Psoas muscle (tissue), 8 donors: ENCODE results near the gene MAGI2. TPM values are rescaled to one million over a fixed set of nuclear protein-coding genes. Genes with fewer than 3 reads are reported as not detected.

Experiments used
- ATAC-seq, 4 donors: fragments of 200-7000 bp; cut with Tn5 transposase; one replicate each; pipeline ENCODE4 v1.9.1; 2020; ENCODE audit warnings: moderate library complexity in 3 of 4, mild to moderate bottlenecking in 2 of 4
- DNase-seq, 2 donors: peaks; one replicate each; pipeline ENCODE4 v3.0.0-alpha.2; 2020
- H3K27ac ChIP-seq: fragments of 200-600 bp; one replicate; pipeline ENCODE4 v1.8.0; 2022
- H3K27me3 ChIP-seq, 3 donors: fragments of 200-600 bp in 1 of 3; one replicate each; pipeline versions ENCODE4 v1.6.1 to v1.8.0; 2013 to 2022; ENCODE audit warnings: low read length in 2 of 3, mild to moderate bottlenecking in 2 of 3, moderate library complexity in 1 of 3; ENCODE audit not compliant: insufficient read depth in 3 of 3
- H3K36me3 ChIP-seq, 2 donors: fragments of 200-600 bp in 1 of 2; one replicate each; pipeline versions ENCODE4 v1.6.1 to v1.8.0; 2013 to 2022; ENCODE audit warnings: low read depth in 1 of 2, mild to moderate bottlenecking in 1 of 2, moderate library complexity in 1 of 2; ENCODE audit not compliant: insufficient read depth in 1 of 2
- H3K4me1 ChIP-seq: fragments of 200-600 bp; one replicate; pipeline ENCODE4 v1.8.0; 2022
- H3K4me3 ChIP-seq: fragments of 200-600 bp; one replicate; pipeline ENCODE4 v1.8.0; 2022; ENCODE audit warnings: mild to moderate bottlenecking
- H3K9me3 ChIP-seq: fragments of 200-600 bp; one replicate; pipeline ENCODE4 v1.8.0; 2022
- CTCF ChIP-seq: fragments of 200-600 bp; IDR thresholded peaks from one replicate; pipeline ENCODE4 v1.8.0; 2022; ENCODE audit warnings: antibody characterized with exemption
- WGBS, 3 donors: extraction: QIAGEN DNeasy Blood & Tissue Kit; methylation state at CpG; one replicate each; pipeline versions ENCODE4 v1.1.6 to v1.1.7; 2013; 5-methylcytosine and 5-hydroxymethylcytosine counted together
- intact Hi-C, 2 donors: fragments of 100-400 bp; cut with DNase I; formaldehyde crosslinking; loops; one replicate each; pipeline versions ENCODE4 v1.11.0 to v1.14.2; 2022
- polyA plus RNA-seq, 3 donors: library from polyadenylated mRNA; stranded (reverse); fragments of 200-250 nt; gene quantifications; one replicate each; pipeline ENCODE4 v1.2.3, GENCODE V29; 2013
- total RNA-seq, 4 donors: library from RNA; stranded (reverse); fragmentation: NEBNext Ultra II Directional in 2 of 4; extraction: Animal tissue kit (Norgen Biotek cat#: 25700) in 2 of 4; gene quantifications; one replicate each; pipeline versions ENCODE4 v1.2.1 to v1.2.4, GENCODE V29; 2021 to 2023
- donor health status: healthy with polysubstance abuse.
- donor health status: DM: no; HTN: no; CAD: no; lungs with moderate emphysema.
- donor health status: Bipolar disorder and iron deficiency.
- donor health status: healthy.
- donor health status: DM: yes; HTN: yes; CAD: no.
- donor health status: DM: no; HTN: no; CAD: no.
- donor health status: DM: no; HTN: no; CAD: no.
- donor health status: DM: yes; HTN: yes; CAD: no.

Gene MAGI2
- total and polyA plus RNA-seq, 7 donors: 0.46 to 2.5 (median 1.4) TPM

- intact Hi-C loops: no loop called here
- no peaks in the 10 kb centered on the region for H3K36me3 ChIP-seq
- no peak for ATAC-seq
- H3K4me1 ChIP-seq: peaks cover 7% of the 10 kb centered on the region
- H3K27ac ChIP-seq: no peak overlapping the region
- WGBS, 3 donors: 90 to 93% (median 91%) methylated on average over 2 of the region's 2 CpGs
- H3K27me3 ChIP-seq: no peaks in the 10 kb centered on the region
- no peak for TF ChIP-seq CTCF
- no peak for DNase-seq
- no peaks in the 10 kb centered on the region for H3K9me3 ChIP-seq
- H3K4me3 ChIP-seq: no peak overlapping the region
These were observed 1282.1 kb downstream of the MAGI2 start for GRCh38 chr7:78171398-78171797.

- Histone ChIP-seq H3K4me1 (peaks cover 2% of the 10 kb centered on the region), H3K27me3 (no peaks in the 10 kb centered on the region), H3K36me3 (no peaks in the 10 kb centered on the region), H3K9me3 (no peaks in the 10 kb centered on the region), H3K27ac (no peak overlapping the region), H3K4me3 (no peak overlapping the region)
- ATAC-seq: no peak
- DNase-seq: no peak
- TF ChIP-seq CTCF: no peak
- intact Hi-C loops: no loop called here
- 83 to 95% (median 94%) methylated on average over 5 of the region's 5 CpGs for whole genome bisulfite sequencing, 3 donors
These were observed 1282.7 kb downstream of the MAGI2 start for GRCh38 chr7:78170815-78171214.

- no peak for TF ChIP-seq CTCF
- H3K4me3 ChIP-seq: no peak overlapping the region
- no peak overlapping the region for H3K27ac ChIP-seq
- H3K27me3 ChIP-seq: no peaks in the 10 kb centered on the region
- WGBS, 3 donors: 95 to 99% (median 96%) methylated on average over 2 of the region's 2 CpGs
- intact Hi-C loops: no loop called here
- no peaks in the 10 kb centered on the region for H3K36me3 ChIP-seq
- DNase-seq: no peak
- no peak for ATAC-seq
- H3K9me3 ChIP-seq: no peaks in the 10 kb centered on the region
- H3K4me1 ChIP-seq: no peaks in the 10 kb centered on the region
These were observed 1283.5 kb downstream of the MAGI2 start for GRCh38 chr7:78169992-78170391.

GRCh38 chr7:78168865-78169264, 1284.6 kb downstream of the MAGI2 start:
- Histone ChIP-seq H3K27me3 (no peaks in the 10 kb centered on the region), H3K27ac (no peak overlapping the region), H3K4me1 (no peaks in the 10 kb centered on the region), H3K9me3 (no peaks in the 10 kb centered on the region), H3K36me3 (no peaks in the 10 kb centered on the region), H3K4me3 (no peak overlapping the region)
- intact Hi-C loops: no loop called here
- ATAC-seq: no peak
- WGBS, 3 donors: 45 to 56% (median 48%) methylated on average over 2 of the region's 2 CpGs
- no peak for DNase-seq
- no peak for TF ChIP-seq CTCF

- Histone ChIP-seq H3K4me1 (no peaks in the 10 kb centered on the region), H3K27ac (no peak overlapping the region), H3K27me3 (no peaks in the 10 kb centered on the region), H3K36me3 (no peaks in the 10 kb centered on the region), H3K9me3 (no peaks in the 10 kb centered on the region), H3K4me3 (no peak overlapping the region)
- intact Hi-C loops: no loop called here
- no peak for TF ChIP-seq CTCF
- DNase-seq: no peak
- WGBS, 3 donors: 95 to 97% (median 95%) methylated on average over 12 of the region's 12 CpGs
- no peak for ATAC-seq
These were observed 1285.6 kb downstream of the MAGI2 start for GRCh38 chr7:78167860-78168259.
